Jurkat, Clone E6-1 (cell line): Measurements from ENCODE around the gene SCGB1A1.

ENCODE experiments used
- DNase-seq: peaks from one replicate; pipeline ENCODE4 v3.0.0-alpha.2; 2011; ENCODE audit warnings: low read depth, low spot score
- H3K4me3 ChIP-seq: 2 replicates; pipeline ENCODE4 v1.5.1; 2011; ENCODE audit warnings: mild to moderate bottlenecking, low read length, control low read depth, moderate library complexity

The SCGB1A1 gene

GRCh38 chr11:62418136-62418535 lies 697 bp upstream of the SCGB1A1 start:
- no peak for DNase-seq

DNA sequence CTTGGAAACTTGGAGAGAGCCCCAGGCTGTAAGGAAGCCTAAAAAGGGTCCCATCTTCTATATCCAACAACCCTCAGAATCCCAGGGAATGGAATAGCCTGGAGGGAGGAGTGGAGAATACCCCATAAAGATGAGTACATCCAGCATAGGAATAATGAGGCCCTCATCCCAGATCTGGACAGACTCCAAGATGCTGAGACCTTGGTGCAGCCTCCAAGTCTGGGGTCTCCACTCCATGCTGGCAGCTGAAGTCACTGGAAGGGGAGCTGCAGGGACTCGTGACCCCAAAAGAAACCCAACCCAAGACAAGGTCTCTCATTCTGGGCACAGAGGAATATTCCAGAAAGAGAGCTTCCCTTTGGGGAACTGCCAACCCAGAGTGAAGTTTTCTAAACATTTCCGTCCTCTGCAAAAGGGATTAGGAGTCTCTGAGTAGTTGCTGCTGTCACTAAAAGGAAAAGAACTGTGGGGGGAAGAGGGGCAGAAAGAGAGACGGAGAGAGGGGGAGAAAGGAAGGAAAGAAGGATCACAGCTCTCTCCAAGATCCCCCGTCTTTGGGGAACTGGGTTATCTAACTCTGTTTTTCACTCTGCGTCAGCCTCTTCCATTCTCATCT lies 589 bp downstream of the SCGB1A1 start:
- DNase-seq = no peak

More at GRCh38 chr11:62418136-62418535, 697 bp upstream of the SCGB1A1 start:
- H3K4me3 ChIP-seq = no peak overlapping the region

GRCh38 chr11:62419943-62420342 lies 1.1 kb downstream of the SCGB1A1 start:
- DNase-seq = no peak

More for the DNA sequence above, 589 bp downstream of the SCGB1A1 start:
- no peak overlapping the region for H3K4me3 ChIP-seq

GRCh38 chr11:62420882-62421281 lies 2.0 kb downstream of the SCGB1A1 start:
- no peak for DNase-seq
- H3K4me3 ChIP-seq = no peak overlapping the region

More at GRCh38 chr11:62419943-62420342, 1.1 kb downstream of the SCGB1A1 start:
- no peak overlapping the region for H3K4me3 ChIP-seq

DNA sequence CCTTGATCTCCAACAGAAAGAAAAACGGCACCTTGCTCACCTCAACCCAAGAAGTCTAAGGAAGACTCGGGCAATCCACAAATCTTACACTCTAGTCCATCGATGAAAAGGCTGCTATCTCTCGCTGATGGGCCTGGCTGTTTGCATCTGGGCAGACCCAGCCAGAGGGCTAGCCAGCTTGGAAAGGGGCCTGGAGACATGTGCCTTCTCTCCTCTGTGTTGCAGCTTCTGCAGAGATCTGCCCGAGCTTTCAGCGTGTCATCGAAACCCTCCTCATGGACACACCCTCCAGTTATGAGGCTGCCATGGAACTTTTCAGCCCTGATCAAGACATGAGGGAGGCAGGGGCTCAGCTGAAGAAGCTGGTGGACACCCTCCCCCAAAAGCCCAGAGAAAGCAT lies 3.2 kb downstream of the SCGB1A1 start:
- no peak for DNase-seq

DNA sequence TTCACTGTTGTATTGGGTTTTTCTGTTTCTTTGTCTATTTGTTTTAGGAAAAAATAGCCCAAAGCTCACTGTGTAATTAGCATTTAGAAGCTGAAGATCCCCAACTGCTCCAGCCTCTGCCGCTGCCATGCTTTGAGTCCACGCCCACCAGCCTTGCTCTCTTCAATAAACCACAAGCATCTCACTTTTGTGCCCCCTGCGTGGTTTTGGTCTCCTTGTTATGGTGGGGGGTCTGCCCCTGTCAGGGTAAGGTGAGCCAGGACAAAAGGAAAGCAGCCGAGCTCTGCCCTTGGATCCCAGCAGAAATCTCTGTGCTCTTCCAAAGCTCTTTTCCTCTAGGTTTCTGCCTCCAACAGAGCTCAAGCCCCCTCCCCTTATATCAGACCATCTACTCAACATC lies 4.2 kb downstream of the SCGB1A1 start:
- peak; percentile 51 for DNase-seq
- no peak overlapping the region for H3K4me3 ChIP-seq

More for the DNA sequence above, 3.2 kb downstream of the SCGB1A1 start:
- H3K4me3 ChIP-seq = no peak overlapping the region

DNA sequence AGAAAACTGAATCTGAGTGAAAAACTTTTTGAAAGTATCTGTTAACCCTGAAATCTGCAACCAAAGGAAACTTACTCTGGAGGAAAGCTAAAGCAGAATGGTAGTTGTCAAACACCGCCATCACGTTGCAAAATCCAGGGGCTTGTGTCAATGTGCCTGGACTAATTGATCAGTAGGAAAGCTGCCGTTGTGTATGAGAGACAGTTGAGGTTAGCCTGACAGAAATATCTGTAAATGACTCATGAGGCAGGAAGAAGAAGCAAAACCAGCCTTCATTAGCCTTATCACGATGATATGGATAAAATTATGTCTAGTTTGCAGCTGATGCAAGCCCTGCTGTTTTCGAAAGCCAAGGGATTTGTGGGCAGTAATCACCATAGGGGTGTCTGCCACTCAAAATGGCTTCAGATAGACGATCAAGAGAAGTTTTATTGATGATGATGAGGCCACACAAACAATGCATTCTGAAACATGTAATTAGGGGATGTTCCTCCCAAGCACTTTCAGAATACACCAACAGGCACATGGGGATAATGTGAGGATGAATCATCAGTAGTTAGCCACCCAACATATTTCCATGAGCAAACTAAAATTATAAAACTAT lies 8.9 kb downstream of the SCGB1A1 start:
- no peak overlapping the region for H3K4me3 ChIP-seq
- DNase-seq = no peak

- H3K4me3 ChIP-seq = no peak overlapping the region
- no peak for DNase-seq
These were observed 10.2 kb downstream of the SCGB1A1 start for GRCh38 chr11:62428871-62429560.

DNA sequence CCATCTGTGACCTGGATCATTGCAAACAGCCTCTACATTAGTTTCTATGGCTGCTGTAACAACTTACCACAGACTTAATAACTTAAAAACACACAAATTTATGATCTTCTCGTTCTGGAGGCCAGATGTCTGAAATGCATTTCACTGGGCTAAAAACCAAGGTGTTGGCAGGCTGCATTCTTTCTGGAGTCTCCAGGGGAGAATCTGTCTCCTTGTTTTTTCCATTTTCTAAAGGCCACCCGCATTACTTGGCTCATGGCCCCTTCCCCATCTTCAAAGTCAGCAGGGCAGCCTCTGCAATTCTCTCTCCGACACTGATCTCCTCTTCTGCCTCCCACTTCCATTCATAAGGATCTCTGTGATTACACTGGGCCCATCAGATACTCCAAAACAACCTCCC lies 11.6 kb downstream of the SCGB1A1 start:
- DNase-seq = no peak
- H3K4me3 ChIP-seq = no peak overlapping the region

- no peak overlapping the region for H3K4me3 ChIP-seq
- DNase-seq = no peak
These were observed 12.5 kb downstream of the SCGB1A1 start for GRCh38 chr11:62431171-62431901.

GRCh38 chr11:62432695-62433094 lies 13.9 kb downstream of the SCGB1A1 start:
- no peak overlapping the region for H3K4me3 ChIP-seq

DNA sequence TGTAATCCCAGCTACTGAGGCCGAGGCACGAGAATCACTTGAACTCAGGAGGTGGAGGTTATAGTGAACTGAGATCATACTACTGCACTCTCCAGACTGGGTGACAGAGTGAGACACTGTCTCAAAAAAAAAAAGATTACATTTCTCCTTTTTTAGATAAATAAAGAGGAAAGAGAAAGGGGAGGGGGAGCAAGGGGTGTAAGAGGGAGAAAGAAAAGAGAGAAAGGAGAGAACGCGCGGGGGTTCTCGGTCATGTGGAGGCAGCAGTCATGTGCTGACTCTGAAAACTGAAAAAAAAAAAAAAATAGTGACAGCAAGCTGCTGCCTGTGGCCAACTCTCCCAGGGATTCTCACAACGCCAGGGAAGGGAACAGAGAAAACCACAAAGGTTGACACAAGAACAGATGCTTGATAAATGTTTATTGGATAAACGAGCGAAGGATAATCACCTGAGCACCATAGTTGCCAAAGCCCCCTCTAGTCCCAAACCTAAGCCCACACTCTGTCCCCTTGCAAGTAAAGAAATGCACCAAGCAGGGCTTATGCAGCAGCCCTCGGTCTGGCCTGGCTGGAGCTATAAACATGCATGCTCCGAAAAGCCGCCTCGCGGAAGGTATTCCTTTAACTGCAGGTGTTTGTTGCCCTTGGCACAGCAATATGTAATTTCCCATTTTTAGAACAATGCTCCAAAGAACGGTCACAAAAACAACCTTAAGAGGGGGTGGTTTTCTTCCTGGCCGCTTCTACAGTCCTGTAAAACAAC lies 14.5 kb downstream of the SCGB1A1 start:
- H3K4me3 ChIP-seq = no peak overlapping the region
- DNase-seq = no peak

More at GRCh38 chr11:62432695-62433094, 13.9 kb downstream of the SCGB1A1 start:
- no peak for DNase-seq

- no peak for DNase-seq
- no peak overlapping the region for H3K4me3 ChIP-seq
These were observed 15.1 kb downstream of the SCGB1A1 start for GRCh38 chr11:62433904-62434276.

- no peak for DNase-seq
- no peak overlapping the region for H3K4me3 ChIP-seq
These were observed 17.2 kb downstream of the SCGB1A1 start for GRCh38 chr11:62435846-62436660.

GRCh38 chr11:62437616-62438015 lies 18.8 kb downstream of the SCGB1A1 start:
- no peak for DNase-seq
- H3K4me3 ChIP-seq = no peak overlapping the region

GRCh38 chr11:62438641-62439040 lies 19.8 kb downstream of the SCGB1A1 start:
- DNase-seq = no peak
- H3K4me3 ChIP-seq = no peak overlapping the region

DNA sequence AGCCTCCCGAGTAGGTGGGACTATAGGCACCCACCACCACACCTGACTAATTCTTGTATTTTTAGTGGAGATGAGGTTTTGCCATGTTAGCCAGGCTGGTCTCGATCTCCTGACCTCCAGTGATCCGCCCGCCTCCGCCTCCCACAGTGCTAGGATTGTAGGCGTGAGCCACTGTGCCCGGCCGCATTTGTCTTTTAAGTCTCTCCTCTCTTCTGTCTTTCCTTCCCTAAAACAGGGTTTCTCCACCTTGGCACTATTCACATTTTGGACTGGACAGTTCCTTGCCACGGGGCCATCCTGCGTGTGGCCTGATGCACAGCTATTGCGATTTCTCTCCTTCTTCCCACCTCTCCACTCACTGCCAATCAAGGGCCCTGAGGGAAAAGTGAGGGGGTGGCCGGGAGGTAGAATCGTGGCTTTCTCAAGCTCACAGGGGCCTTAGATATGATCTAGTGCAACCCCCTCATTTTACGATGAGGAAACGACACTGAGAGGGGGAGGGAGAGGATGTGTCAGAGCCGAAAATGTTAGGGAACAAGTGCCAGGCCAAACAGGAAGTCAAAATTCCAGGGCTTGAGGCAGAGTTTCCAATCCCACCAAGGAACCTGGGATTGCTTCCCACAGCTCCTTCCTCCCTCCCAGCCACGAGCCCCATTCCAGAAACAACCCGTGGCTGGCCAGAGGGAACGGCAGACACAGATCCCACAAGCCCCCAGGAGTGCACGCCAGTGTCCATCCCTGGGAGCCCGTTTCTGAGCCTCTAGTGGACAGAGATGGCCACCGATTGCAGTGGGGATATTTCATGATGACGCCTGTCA lies 21.2 kb downstream of the SCGB1A1 start:
- no peak overlapping the region for H3K4me3 ChIP-seq
- no peak for DNase-seq
